NB4 (cell line): ENCODE data around the gene SMAD4.

Experiments
- CTCF ChIP-seq: IDR thresholded peaks from one replicate; pipeline ENCODE4 v1.5.1; 2012; ENCODE audit warnings: low read depth, low read length
- MAX ChIP-seq: IDR thresholded peaks from 2 replicates; pipeline ENCODE4 v1.6.1; 2011; ENCODE audit warnings: low read depth, low read length
- MYC ChIP-seq: IDR thresholded peaks from 2 replicates; pipeline ENCODE4 v1.6.1; 2011; ENCODE audit warnings: low read depth, low read length
- POLR2A ChIP-seq: IDR thresholded peaks from 2 replicates; pipeline ENCODE4 v1.6.1; 2011; ENCODE audit warnings: mild to moderate bottlenecking; ENCODE audit not compliant: insufficient read length; ENCODE audit errors: extremely low read depth

- no peak for TF ChIP-seq POLR2A
- no peak for TF ChIP-seq MAX
- TF ChIP-seq CTCF = no peak
- TF ChIP-seq MYC = no peak
Observed at GRCh38 chr18:51133580-51134160, 103.7 kb downstream of the SMAD4 start.
